Measurements from ENCODE around the gene SLC12A7. TPM values are rescaled to one million over a fixed set of nuclear protein-coding genes. Genes with fewer than 3 reads are reported as not detected.

Gene SLC12A7
- total and polyA plus RNA-seq, 2 of the 13 experiments (the other 11 are each of a cell fraction or from before 2014, with no cell fraction given): 14.0 to 18.5 TPM

- TF ChIP-seq NR2F6 (IDR thresholded peaks at IDR 0.05) (no peak), NR2F6 (CRISPR knock-in tag; IDR thresholded peaks at IDR 0.05) (no peak), BRD4 (CRISPR knock-in tag; IDR thresholded peaks at IDR 0.05) (0 out of 2 replicates have a peak, but pooled peaks have one; percentile 23), AKNA (CRISPR knock-in tag; IDR thresholded peaks at IDR 0.05; ENCODE audit: borderline replicate concordance) (0 out of 2 replicates have a peak, but pooled peaks have one; percentile 26), HCFC1 (IDR thresholded peaks at IDR 0.05; ENCODE audit: low read depth, low read length) (no peak), KLF12 (CRISPR knock-in tag; IDR thresholded peaks at IDR 0.05; ENCODE audit: borderline replicate concordance) (peak; percentile 12; the same call in 1 of the 2 replicates), GABPB1 (CRISPR knock-in tag; IDR thresholded peaks at IDR 0.05) (0 out of 2 replicates have a peak, but pooled peaks have one; percentile 29), BCLAF1 (IDR thresholded peaks at IDR 0.05) (no peak), ZNF224 (CRISPR knock-in tag; IDR thresholded peaks at IDR 0.05) (no peak), GLMP (CRISPR knock-in tag; IDR thresholded peaks at IDR 0.05; ENCODE audit: borderline replicate concordance) (no peak), MAFG (CRISPR knock-in tag; IDR thresholded peaks at IDR 0.05) (no peak), ZNF547 (CRISPR knock-in tag; IDR thresholded peaks at IDR 0.05) (peak; percentile 48; the same call in 1 of the 2 replicates), ZNF33A (CRISPR knock-in tag; IDR thresholded peaks at IDR 0.05; ENCODE audit: borderline replicate concordance) (peak; percentile 13; the same call in 1 of the 2 replicates), THYN1 (CRISPR knock-in tag; IDR thresholded peaks at IDR 0.05; ENCODE audit: borderline replicate concordance, low read depth) (no peak), SOX5 (CRISPR knock-in tag; IDR thresholded peaks at IDR 0.05; ENCODE audit: borderline replicate concordance) (no peak), ZNF362 (CRISPR knock-in tag; IDR thresholded peaks at IDR 0.05; ENCODE audit: borderline replicate concordance) (no peak), TBL1XR1 (IDR thresholded peaks at IDR 0.05; ENCODE audit: borderline replicate concordance, low read length, partially characterized antibody) (no peak), HDAC1 (CRISPR knock-in tag; IDR thresholded peaks at IDR 0.05) (0 out of 2 replicates have a peak, but pooled peaks have one; percentile 1), ZNF816 (CRISPR knock-in tag; IDR thresholded peaks at IDR 0.05; ENCODE audit: borderline replicate concordance) (peak; percentile 63; the same call in 1 of the 2 replicates), RAD21 (CRISPR knock-in tag; IDR thresholded peaks at IDR 0.05) (peak; percentile 19; the same call in 1 of the 2 replicates)
Measured at GRCh38 chr5:1106385-1107166, 5.3 kb downstream of the SLC12A7 start (continued).
